HepG2 (cell line): ENCODE data around the gene PCNT. TPM values are rescaled to one million over a fixed set of nuclear protein-coding genes. Genes with fewer than 3 reads are reported as not detected.

Experiments
- BRD4 ChIP-seq: sonication (generic); formaldehyde crosslinking; IDR thresholded peaks from 2 replicates; pipeline ENCODE4 v1.4.0; 2020; ENCODE audit warnings: missing genetic modification reagents
- CENPX ChIP-seq: sonication (generic); formaldehyde crosslinking; IDR thresholded peaks from 2 replicates; pipeline ENCODE4 v1.9.0; 2021; ENCODE audit warnings: mild to moderate bottlenecking, missing genetic modification reagents, moderate library complexity
- CHD2 ChIP-seq: IDR thresholded peaks from 2 replicates; pipeline ENCODE4 v1.6.1; 2011; ENCODE audit warnings: low read depth, low read length, improper control_type of control experiment
- CREM ChIP-seq, 2 experiments: sonication (generic) in 1 of 2; formaldehyde crosslinking in 1 of 2; IDR thresholded peaks; 2 replicates each; pipeline versions ENCODE4 v1.4.0 to v1.6.1; 2016 to 2020; ENCODE audit warnings: antibody characterized with exemption in 1 of 2, mild to moderate bottlenecking in 1 of 2, missing genetic modification reagents in 1 of 2
- FLYWCH1 ChIP-seq: sonication (generic); formaldehyde crosslinking; IDR thresholded peaks from 2 replicates; pipeline ENCODE4 v1.8.1; 2023; ENCODE audit warnings: mild to moderate bottlenecking, missing genetic modification reagents
- HOXA7 ChIP-seq: sonication (generic); formaldehyde crosslinking; IDR thresholded peaks from 2 replicates; pipeline ENCODE4 v1.8.1; 2022; ENCODE audit warnings: mild to moderate bottlenecking, missing genetic modification reagents, moderate library complexity
- KLF11 ChIP-seq: IDR thresholded peaks from 2 replicates; pipeline ENCODE4 v1.6.1; 2016; ENCODE audit warnings: missing compliant biosample characterization
- PCBP2 ChIP-seq: fragments of 200-400 bp; formaldehyde crosslinking; optimal IDR thresholded peaks from 2 replicates; pipeline ENCODE3; 2018; ENCODE audit warnings: low read length, low read depth; ENCODE audit not compliant: poor library complexity, severe bottlenecking
- PHF21A ChIP-seq: sonication (generic); formaldehyde crosslinking; IDR thresholded peaks from 2 replicates; pipeline ENCODE4 v1.5.0; 2020; ENCODE audit warnings: mild to moderate bottlenecking, missing genetic modification reagents
- PHF5A ChIP-seq: IDR thresholded peaks from one replicate; pipeline ENCODE4 v1.6.1; 2018; ENCODE audit warnings: low read depth, missing genetic modification reagents; ENCODE audit not compliant: unreplicated experiment
- PTBP1 ChIP-seq: fragments of 200-400 bp; formaldehyde crosslinking; IDR thresholded peaks from 2 replicates; pipeline ENCODE4 v1.6.1; 2018; ENCODE audit warnings: low read length, low read depth; ENCODE audit not compliant: poor library complexity, severe bottlenecking
- RFXAP ChIP-seq: sonication (generic); formaldehyde crosslinking; IDR thresholded peaks from 2 replicates; pipeline ENCODE4 v1.4.0; 2020; ENCODE audit warnings: missing genetic modification reagents, borderline replicate concordance
- SRY ChIP-seq: sonication (generic); formaldehyde crosslinking; IDR thresholded peaks from 2 replicates; pipeline ENCODE4 v1.8.0; 2022; ENCODE audit warnings: mild to moderate bottlenecking, missing genetic modification reagents
- ZBTB1 ChIP-seq: sonication (generic); formaldehyde crosslinking; IDR thresholded peaks from 2 replicates; pipeline ENCODE4 v1.4.0; 2020; ENCODE audit warnings: missing genetic modification reagents, borderline replicate concordance
- ZBTB3 ChIP-seq: sonication (generic); formaldehyde crosslinking; IDR thresholded peaks from 2 replicates; pipeline ENCODE4 v1.4.0; 2020; ENCODE audit warnings: low read depth, mild to moderate bottlenecking, moderate library complexity, missing genetic modification reagents, borderline replicate concordance
- ZNF264 ChIP-seq: sonication (generic); formaldehyde crosslinking; IDR thresholded peaks from 2 replicates; pipeline ENCODE4 v1.4.0; 2020; ENCODE audit warnings: missing genetic modification reagents
- ZNF33A ChIP-seq: sonication (generic); formaldehyde crosslinking; IDR thresholded peaks from 2 replicates; pipeline ENCODE4 v1.5.1; 2020; ENCODE audit warnings: missing genetic modification reagents, mild to moderate bottlenecking, moderate library complexity, borderline replicate concordance
- ZNF383 ChIP-seq: sonication (generic); formaldehyde crosslinking; IDR thresholded peaks from 2 replicates; pipeline ENCODE4 v1.4.0; 2020; ENCODE audit warnings: missing genetic modification reagents, mild to moderate bottlenecking, borderline replicate concordance
- ZNF451 ChIP-seq: sonication (generic); formaldehyde crosslinking; IDR thresholded peaks from 2 replicates; pipeline ENCODE4 v1.5.0; 2020; ENCODE audit warnings: mild to moderate bottlenecking, missing genetic modification reagents
- ZNF460 ChIP-seq: sonication (generic); formaldehyde crosslinking; IDR thresholded peaks from 2 replicates; pipeline ENCODE4 v1.5.1; 2020; ENCODE audit warnings: missing genetic modification reagents, mild to moderate bottlenecking, borderline replicate concordance
- ZNF569 ChIP-seq: sonication (generic); formaldehyde crosslinking; IDR thresholded peaks from 2 replicates; pipeline ENCODE4 v1.5.0; 2020; ENCODE audit warnings: mild to moderate bottlenecking, missing genetic modification reagents, moderate library complexity, borderline replicate concordance
- ZNF737 ChIP-seq: sonication (generic); formaldehyde crosslinking; IDR thresholded peaks from 2 replicates; pipeline ENCODE4 v1.5.0; 2020; ENCODE audit warnings: missing genetic modification reagents, mild to moderate bottlenecking, borderline replicate concordance
- ZNF766 ChIP-seq: sonication (generic); formaldehyde crosslinking; IDR thresholded peaks from 2 replicates; pipeline ENCODE4 v1.5.0; 2020; ENCODE audit warnings: missing genetic modification reagents, borderline replicate concordance
- ZNF878 ChIP-seq: sonication (generic); formaldehyde crosslinking; IDR thresholded peaks from 2 replicates; pipeline ENCODE4 v1.8.1; 2023; ENCODE audit warnings: mild to moderate bottlenecking, missing genetic modification reagents, moderate library complexity
- ZZZ3 ChIP-seq: sonication (generic); formaldehyde crosslinking; IDR thresholded peaks from 2 replicates; pipeline ENCODE4 v1.4.0; 2020; ENCODE audit warnings: missing genetic modification reagents, mild to moderate bottlenecking, borderline replicate concordance
- polyA plus RNA-seq, 8 experiments: library from polyadenylated mRNA; depleted of rRNA in 3 of 8; stranded (reverse) in 7 of 8; unstranded in 1 of 8; fragments of >200 nt; fragmentation: Illumina TruSeq in 4 of 8; extraction: Trizol in 4 of 8; gene quantifications; 2 replicates each; pipeline versions ENCODE4 v1.2.1 to v1.2.3, GENCODE V29; 2011 to 2016; ENCODE audit warnings: low read depth in 4 of 8, missing spikeins in 1 of 8, mixed read lengths in 1 of 8; ENCODE audit not compliant: insufficient read depth in 1 of 8
- total RNA-seq, 5 experiments: library from RNA; depleted of rRNA; stranded (reverse); fragments of >200 nt; fragmentation: Illumina TruSeq; extraction: Trizol; gene quantifications; 2 replicates each; pipeline ENCODE4 v1.2.3, GENCODE V29; 2016; ENCODE audit warnings: low read depth in 1 of 5
- TF ChIP-seq, protein P1 (sequence below): sonication (generic); formaldehyde crosslinking; IDR thresholded peaks from 2 replicates; pipeline ENCODE4 v1.5.0; 2020; ENCODE audit warnings: mild to moderate bottlenecking, missing genetic modification reagents
- TF ChIP-seq, protein P2 (sequence below): sonication (generic); formaldehyde crosslinking; IDR thresholded peaks from 2 replicates; pipeline ENCODE4 v1.4.0; 2020; ENCODE audit warnings: mild to moderate bottlenecking, missing genetic modification reagents

PCNT gene
- total and polyA plus RNA-seq, 2 of the 13 experiments (the other 11 are each of a cell fraction or from before 2014, with no cell fraction given): 5.6 to 12.4 TPM

- TF ChIP-seq ZNF766 (CRISPR knock-in tag) (no peak), ZNF33A (no peak; the same call in 1 of the 2 replicates), HOXA7 (CRISPR knock-in tag) (no peak), PHF5A (CRISPR knock-in tag) (peak; percentile 27), ZNF737 (no peak), KLF11 (CRISPR knock-in tag) (no peak), ZNF569 (CRISPR knock-in tag) (no peak), ZBTB3 (CRISPR knock-in tag) (no peak), RFXAP (CRISPR knock-in tag) (peak; percentile 100), ZBTB1 (no peak), ZNF460 (CRISPR knock-in tag) (no peak; the same call in 1 of the 2 replicates), ZNF264 (CRISPR knock-in tag) (0 out of 2 replicates have a peak, but pooled peaks have one; percentile 78), FLYWCH1 (CRISPR knock-in tag) (no peak), CREM (IDR thresholded peaks at IDR 0.05) (peak; percentile 32; the same call in 1 of the 2 replicates), CREM (CRISPR knock-in tag; IDR thresholded peaks at IDR 0.05) (no peak), ZZZ3 (CRISPR knock-in tag) (peak; percentile 82; the same call in 1 of the 2 replicates), ZNF451 (CRISPR knock-in tag) (no peak), PHF21A (CRISPR knock-in tag) (peak; percentile 93), CENPX (no peak), CHD2 (no peak), ZNF383 (CRISPR knock-in tag) (no peak), ZNF878 (CRISPR knock-in tag) (no peak), BRD4 (CRISPR knock-in tag) (no peak; the same call in 1 of the 2 replicates), SRY (CRISPR knock-in tag) (peak; percentile 72; the same call in 1 of the 2 replicates), PCBP2 (no peak), PTBP1 (no peak)
- TF ChIP-seq, protein P1, sequence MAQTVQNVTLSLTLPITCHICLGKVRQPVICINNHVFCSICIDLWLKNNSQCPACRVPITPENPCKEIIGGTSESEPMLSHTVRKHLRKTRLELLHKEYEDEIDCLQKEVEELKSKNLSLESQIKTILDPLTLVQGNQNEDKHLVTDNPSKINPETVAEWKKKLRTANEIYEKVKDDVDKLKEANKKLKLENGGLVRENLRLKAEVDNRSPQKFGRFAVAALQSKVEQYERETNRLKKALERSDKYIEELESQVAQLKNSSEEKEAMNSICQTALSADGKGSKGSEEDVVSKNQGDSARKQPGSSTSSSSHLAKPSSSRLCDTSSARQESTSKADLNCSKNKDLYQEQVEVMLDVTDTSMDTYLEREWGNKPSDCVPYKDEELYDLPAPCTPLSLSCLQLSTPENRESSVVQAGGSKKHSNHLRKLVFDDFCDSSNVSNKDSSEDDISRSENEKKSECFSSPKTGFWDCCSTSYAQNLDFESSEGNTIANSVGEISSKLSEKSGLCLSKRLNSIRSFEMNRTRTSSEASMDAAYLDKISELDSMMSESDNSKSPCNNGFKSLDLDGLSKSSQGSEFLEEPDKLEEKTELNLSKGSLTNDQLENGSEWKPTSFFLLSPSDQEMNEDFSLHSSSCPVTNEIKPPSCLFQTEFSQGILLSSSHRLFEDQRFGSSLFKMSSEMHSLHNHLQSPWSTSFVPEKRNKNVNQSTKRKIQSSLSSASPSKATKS (CRISPR knock-in tag): no peak
- TF ChIP-seq, protein P2, sequence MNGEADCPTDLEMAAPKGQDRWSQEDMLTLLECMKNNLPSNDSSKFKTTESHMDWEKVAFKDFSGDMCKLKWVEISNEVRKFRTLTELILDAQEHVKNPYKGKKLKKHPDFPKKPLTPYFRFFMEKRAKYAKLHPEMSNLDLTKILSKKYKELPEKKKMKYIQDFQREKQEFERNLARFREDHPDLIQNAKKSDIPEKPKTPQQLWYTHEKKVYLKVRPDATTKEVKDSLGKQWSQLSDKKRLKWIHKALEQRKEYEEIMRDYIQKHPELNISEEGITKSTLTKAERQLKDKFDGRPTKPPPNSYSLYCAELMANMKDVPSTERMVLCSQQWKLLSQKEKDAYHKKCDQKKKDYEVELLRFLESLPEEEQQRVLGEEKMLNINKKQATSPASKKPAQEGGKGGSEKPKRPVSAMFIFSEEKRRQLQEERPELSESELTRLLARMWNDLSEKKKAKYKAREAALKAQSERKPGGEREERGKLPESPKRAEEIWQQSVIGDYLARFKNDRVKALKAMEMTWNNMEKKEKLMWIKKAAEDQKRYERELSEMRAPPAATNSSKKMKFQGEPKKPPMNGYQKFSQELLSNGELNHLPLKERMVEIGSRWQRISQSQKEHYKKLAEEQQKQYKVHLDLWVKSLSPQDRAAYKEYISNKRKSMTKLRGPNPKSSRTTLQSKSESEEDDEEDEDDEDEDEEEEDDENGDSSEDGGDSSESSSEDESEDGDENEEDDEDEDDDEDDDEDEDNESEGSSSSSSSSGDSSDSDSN: peak; percentile 64
These were observed 134.5 kb downstream of the PCNT start, which contains the start of gene DIP2A (continued) for GRCh38 chr21:46458315-46459023.
